Measurements from ENCODE around the gene SCLY. TPM values are rescaled to one million over a fixed set of nuclear protein-coding genes. Genes with fewer than 3 reads are reported as not detected.
A peak's percentile ranks its signal among the peaks of the same experiment; 100 is the strongest.

SCLY gene
- total RNA-seq, 1 donor: 18.6 TPM

- no peak overlapping the region for H3K4me3 ChIP-seq (ENCODE audit: low read depth, low read length)
- TF ChIP-seq, protein P1, sequence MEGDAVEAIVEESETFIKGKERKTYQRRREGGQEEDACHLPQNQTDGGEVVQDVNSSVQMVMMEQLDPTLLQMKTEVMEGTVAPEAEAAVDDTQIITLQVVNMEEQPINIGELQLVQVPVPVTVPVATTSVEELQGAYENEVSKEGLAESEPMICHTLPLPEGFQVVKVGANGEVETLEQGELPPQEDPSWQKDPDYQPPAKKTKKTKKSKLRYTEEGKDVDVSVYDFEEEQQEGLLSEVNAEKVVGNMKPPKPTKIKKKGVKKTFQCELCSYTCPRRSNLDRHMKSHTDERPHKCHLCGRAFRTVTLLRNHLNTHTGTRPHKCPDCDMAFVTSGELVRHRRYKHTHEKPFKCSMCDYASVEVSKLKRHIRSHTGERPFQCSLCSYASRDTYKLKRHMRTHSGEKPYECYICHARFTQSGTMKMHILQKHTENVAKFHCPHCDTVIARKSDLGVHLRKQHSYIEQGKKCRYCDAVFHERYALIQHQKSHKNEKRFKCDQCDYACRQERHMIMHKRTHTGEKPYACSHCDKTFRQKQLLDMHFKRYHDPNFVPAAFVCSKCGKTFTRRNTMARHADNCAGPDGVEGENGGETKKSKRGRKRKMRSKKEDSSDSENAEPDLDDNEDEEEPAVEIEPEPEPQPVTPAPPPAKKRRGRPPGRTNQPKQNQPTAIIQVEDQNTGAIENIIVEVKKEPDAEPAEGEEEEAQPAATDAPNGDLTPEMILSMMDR (IDR thresholded peaks at IDR 0.05; ENCODE audit: insufficient read depth, low read depth, low read length): no peak
- DNase-seq (ENCODE audit: low read depth): no peak
These were observed 7.1 kb downstream of the SCLY start for GRCh38 chr2:238067939-238068338.

- DNase-seq (ENCODE audit: low read depth): no peak
- TF ChIP-seq, protein P1 (IDR thresholded peaks at IDR 0.05; ENCODE audit: insufficient read depth, low read depth, low read length): no peak
- no peak overlapping the region for H3K4me3 ChIP-seq (ENCODE audit: low read depth, low read length)
These were observed 8.4 kb downstream of the SCLY start for GRCh38 chr2:238069021-238069709.

DNA sequence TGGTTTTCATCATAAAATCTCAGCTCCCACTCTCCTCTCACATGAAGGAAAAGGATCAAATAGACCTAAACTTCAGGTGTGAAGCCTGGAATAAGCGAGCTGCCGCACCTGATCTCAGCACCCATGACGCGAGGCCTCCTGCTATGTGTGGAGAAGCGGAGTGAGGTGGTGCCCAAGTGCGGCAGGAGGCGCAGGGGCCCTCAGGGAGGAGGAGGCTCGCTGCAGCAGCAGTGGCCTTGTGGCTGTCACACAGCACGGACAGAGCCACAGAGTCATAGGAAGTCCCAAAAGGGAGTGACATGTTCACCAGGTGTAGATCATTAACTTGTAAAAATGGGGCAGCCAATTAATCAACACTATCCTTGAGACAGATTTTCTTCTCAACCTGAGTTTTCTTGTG is 9.1 kb downstream of the SCLY start:
- H3K4me3 ChIP-seq (ENCODE audit: low read depth, low read length): no peak overlapping the region
- DNase-seq (ENCODE audit: low read depth): no peak
- TF ChIP-seq, protein P1 (IDR thresholded peaks at IDR 0.05; ENCODE audit: insufficient read depth, low read depth, low read length): no peak

DNA sequence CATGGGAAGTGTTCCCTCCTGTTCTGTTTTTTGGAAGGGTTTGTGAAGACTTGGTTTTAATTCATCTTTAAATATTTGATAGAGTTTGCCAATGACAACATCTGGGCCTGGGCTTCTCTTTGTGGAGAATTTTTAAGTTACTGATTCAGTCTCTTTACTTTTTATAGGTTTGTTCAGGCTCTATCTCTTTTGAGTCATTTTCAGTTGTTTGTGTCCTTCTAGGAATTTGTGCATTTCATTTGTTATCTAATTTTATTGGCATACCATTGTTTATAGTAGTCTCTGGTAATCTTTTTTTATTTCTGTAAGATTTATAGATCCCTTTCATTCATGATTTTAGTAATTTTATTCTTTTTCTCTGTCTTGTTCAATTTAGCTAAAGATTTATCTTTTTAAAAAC is 14.6 kb downstream of the SCLY start:
- TF ChIP-seq, protein P1 (IDR thresholded peaks at IDR 0.05; ENCODE audit: insufficient read depth, low read depth, low read length): no peak
- no peak for DNase-seq (ENCODE audit: low read depth)
- H3K4me3 ChIP-seq (ENCODE audit: low read depth, low read length): no peak overlapping the region

DNA sequence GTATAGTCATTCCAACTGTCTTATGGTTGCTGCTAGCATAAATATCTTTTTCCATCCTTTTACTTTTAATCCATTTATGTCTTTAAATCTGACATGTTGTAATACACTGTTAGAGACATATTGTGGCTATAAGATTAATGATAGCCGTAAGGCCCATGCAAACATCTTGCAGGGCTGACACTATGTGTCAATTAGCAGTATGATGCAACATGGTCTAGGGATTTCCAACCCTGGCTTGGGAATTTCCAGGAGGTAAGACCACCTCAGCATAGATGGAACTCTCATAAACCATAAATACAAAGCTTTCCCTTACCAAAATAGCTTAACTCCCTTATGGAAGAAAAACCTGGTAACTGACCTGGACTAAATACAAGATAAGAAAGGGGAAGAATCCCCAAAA is 16.5 kb downstream of the SCLY start:
- TF ChIP-seq, protein P1 (IDR thresholded peaks at IDR 0.05; ENCODE audit: insufficient read depth, low read depth, low read length): no peak
- DNase-seq (ENCODE audit: low read depth): peak; percentile 30
- no peak overlapping the region for H3K4me3 ChIP-seq (ENCODE audit: low read depth, low read length)

DNA sequence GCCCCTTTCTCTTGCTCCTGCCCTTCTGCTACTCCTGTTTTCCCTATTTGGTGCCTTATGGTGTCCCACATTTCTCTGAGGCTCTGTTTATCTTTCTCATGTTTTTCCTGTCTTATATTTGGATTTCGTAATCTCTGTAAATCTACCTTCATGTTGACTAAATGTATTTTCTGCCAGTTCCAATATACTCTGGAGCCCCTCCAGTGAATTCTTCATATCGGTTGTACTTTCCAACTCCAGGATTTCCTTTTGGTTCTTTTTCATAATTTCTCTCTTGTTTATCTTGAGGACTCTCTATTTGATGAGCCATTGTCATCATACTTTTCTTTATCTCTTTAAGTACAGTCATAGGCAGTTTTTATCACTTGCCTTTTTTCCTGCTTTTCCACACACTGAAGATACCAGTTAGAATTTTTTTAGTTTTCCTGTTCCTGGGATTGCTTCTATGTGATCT is 19.1 kb downstream of the SCLY start:
- H3K4me3 ChIP-seq (ENCODE audit: low read depth, low read length): no peak overlapping the region
- TF ChIP-seq, protein P1 (IDR thresholded peaks at IDR 0.05; ENCODE audit: insufficient read depth, low read depth, low read length): no peak
- DNase-seq (ENCODE audit: low read depth): no peak

- no peak overlapping the region for H3K4me3 ChIP-seq (ENCODE audit: low read depth, low read length)
- DNase-seq (ENCODE audit: low read depth): no peak
- TF ChIP-seq, protein P1 (IDR thresholded peaks at IDR 0.05; ENCODE audit: insufficient read depth, low read depth, low read length): no peak
These were observed 19.7 kb downstream of the SCLY start for GRCh38 chr2:238080518-238080917.

Data from fibroblast of villous mesenchyme (primary cell).